CD4-positive, alpha-beta T cell treated with Interleukin-4 for 4 hours (primary cell): ENCODE results near the gene FOXG1.

ENCODE experiments used
- DNase-seq: peaks from one replicate; pipeline ENCODE4 v3.0.0-alpha.2; 2020

The FOXG1 gene

DNA sequence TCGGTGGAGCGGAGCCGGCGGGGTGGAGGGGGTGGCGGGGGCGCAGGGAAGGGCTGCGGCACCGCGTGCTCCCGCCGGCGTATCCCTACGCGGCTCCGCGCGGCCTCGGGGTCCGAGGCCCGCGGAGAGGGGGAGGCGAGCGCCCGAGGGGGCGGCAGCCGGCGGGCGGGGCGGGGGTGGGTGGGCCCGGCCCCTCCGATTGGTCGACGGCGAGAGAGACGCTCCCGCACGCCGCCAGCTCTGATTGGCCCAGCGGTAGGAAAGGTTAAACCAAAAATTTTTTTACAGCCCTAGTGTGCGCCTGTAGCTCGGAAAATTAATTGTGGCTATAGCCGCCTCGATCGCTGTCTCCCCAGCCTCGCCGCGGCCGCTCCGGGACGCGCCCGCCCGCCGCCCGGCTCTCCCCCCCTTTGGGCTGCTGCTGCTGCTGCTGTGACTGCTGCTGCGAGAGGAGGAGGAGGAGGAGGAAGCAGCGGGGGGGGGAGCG is at the start of gene FOXG1:
TSS of gene FOXG1 (plus strand) at position 319 of the 487 bp plus-strand sequence. CDS start 493 bp downstream, outside the sequence.
- no peak for DNase-seq

DNA sequence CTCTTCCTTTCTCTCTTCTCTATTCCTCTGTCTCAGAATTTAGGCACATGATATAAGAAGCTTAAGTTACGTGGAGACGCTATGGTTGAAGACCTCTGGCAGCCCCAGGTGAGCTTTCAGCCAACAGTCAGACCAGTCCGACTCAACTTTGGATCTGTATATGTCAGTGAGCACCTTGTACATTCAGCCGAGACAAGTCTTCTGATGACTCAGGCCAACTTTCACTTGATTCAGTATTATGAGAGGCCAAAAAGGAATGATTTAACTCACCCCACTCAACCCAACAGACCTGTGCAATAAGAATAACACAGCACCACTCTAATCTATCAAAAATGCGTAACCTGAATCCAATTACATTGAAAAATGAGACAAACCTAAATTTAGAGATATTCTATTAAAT is 47.5 kb upstream of the FOXG1 start:
- no peak for DNase-seq

DNA sequence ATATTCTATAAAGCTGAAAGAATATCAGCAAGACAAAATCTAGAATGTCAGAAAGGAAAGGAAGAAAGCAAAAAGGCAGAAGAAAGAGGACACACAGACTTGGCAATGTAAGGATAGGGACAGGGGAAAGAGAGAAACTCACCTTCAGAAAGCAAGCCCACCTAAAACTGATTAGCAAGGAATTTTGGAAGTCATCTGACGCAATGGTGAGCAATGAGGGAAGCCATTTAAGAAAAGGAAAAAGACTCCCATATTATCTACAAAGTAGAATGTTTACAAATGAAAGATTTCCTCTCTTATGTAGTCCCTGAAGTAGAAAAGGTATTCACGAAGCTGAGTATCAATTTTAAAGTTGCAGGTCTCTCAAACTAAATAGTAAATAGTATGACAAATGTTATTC is 35.2 kb upstream of the FOXG1 start:
- DNase-seq, result no peak

DNA sequence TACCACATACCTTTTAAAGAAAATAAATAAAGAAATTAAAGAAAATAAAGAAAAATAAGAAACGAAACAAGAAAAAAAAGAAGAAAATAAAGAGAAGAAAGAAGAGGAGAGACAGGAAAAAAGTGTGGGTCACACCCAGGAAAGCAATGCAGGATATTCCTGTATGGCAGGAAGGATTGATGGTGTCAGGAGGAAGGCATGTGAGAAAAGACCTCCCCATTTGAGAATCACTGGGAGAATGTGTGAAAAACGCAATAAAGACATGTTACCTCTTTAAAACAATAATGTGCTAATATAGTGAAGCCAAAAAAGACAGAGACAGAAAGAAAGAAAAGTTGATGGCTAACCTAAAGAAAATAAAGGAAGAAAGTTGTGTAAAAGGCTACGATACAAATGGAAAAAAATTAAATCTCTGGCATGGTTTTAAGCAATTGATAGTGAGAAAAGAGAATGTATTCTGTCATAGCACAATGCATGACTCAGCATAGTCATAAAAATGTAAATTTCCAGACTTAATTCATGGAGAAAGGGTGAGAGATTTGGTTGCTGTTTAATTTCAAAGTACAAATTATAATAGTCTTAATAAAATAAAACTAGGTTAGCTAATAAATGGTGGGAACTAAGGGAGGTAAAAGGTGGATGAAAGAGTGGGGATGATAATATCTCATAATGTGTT is 24.3 kb upstream of the FOXG1 start:
- no peak for DNase-seq

DNA sequence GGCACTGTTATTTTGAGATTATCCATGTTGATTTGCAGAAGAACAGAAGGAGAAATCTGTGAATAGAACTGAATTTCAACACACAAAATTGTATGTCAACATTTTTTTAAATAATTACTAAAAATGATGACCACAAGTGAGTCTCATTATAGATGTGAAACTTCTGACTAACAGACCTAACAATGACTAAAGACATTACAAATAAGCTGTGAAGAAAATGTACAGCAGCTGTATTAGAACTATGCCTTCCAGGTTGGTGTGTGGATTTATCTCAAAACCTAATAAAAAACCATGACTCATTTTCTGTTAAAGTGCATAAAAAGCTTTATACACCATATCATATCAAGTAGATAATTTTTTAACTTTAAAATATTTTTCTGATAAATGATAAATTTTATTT is 22.5 kb upstream of the FOXG1 start:
- no peak for DNase-seq

DNA sequence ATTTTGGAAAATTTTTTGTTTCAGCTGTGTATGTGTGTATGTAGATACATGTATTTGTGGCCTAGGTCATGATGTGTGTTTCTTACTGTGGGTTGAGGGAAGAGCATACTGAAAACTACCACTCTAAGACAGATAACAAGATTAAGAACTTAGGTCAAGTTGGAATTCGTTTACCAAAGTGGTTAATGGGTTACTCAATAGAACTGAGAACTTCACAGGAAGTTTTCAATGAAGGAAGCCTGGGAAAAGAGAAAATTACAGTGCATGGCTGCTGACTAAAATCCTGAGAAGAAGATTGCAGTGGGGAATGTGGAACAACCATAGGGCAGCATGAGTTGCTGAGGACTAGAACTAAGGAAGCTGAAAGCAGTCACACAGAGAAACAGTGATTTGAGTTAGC is 21.4 kb upstream of the FOXG1 start:
- no peak for DNase-seq

DNA sequence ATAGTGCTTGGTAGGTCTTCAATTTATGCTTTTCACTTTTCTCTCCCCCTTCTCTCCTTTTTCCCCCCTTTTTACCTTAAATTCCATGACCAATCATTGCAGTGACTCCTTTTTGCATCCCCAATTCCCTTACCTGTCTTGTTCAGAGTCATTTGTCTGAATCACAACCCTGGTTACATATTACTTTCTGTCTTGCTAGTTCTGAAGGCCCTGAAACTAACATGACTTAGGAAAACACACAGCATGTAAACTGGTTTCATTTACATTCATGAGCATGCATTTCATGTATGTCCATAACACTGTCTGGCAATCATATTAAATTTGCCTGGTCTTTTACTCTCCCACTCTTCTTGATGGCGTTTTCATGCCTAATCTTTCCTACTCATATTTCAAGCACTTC is 20.3 kb upstream of the FOXG1 start:
- no peak for DNase-seq

DNA sequence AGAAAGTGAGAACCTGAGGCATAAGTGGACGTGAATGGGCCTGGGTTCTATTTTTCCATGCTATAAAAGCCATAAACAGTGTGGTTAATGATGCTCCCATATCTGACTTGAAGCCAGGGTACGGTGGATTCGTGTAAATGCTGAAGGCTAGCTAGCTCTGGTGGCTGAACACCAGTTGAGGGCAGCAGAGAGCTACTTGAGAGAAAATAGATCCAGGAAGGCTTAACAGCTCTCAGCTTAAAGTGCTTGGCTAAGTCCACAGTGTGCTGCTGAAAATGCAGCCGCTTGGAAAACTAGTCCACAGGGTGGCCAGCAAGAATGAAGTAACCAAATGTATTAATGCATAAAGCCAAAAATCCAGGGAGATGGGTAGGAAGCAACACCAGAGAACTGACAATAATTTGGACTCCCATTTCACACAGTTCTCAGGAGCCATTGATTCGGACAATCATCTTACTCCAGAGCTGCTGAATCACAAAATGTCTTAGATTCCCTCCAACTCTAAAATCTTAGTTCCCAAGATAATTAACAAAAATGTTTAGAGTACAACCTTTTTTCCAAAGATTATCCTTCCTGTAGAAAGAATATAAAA is 15.0 kb upstream of the FOXG1 start:
- DNase-seq, result no peak

DNA sequence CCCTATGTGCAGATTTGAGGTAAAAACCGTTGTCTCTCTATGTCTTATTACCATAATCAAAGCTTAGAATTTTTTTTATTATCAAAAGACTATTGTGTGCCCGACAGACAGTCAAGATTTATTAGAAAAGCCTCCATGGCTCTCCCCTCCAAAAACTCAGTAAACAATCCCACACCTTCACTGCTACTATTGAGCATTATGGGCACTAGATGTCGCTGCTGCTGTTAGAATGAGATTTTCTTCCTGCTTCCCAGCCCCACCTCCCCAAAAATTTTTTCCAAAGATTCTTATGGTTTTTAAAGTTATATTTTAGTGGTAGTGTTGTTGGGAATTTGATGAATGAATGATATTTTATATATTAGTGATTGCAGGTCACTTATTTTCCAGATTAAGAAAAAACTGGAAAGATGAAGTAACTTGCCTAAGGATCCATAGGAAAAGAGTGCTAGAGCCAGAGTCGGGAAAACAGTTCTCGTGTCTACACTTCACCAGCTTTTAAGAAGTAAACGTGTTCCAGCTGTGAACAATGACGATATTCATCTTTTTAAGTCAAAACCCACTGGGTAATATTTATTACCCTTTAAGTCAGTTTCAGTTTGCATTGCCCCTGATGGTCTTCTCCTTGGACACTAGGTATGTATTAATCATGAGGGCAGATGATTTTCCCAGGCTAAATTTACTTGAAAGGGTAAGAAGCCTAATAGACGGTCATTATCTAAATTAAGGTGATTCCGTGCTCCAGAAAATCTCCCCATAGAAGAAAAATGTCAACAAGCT is 12.2 kb upstream of the FOXG1 start:
- no peak for DNase-seq

DNA sequence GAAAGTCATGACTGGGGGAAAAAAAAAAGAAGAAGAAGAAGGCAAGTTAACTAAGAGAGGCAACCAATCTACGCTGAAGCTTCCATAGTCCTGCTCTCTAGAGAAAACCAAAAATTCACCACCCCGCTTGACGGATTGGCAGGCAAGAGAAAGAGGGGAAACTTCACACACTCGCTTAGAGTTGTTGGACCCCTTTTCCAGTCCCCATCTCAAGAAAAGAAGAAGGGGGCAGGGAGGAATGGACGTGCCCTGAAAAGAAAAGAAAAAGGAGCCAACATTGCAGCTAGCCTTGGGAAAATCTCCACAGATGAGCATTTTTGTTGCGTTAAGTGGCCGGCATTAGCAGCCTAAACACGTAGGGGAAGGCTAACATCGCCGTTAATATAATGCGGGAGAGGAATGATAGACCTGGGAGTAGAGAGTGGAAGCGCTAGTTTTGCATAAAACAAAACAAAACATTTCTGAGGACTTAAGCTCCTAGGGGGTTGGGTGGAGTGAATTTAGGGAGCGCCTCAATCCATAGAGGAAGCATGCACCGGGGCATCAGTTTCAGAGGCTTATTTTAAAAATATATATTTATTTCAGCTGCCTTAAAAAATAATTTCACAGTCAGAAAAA is 11.3 kb upstream of the FOXG1 start:
- no peak for DNase-seq

DNA sequence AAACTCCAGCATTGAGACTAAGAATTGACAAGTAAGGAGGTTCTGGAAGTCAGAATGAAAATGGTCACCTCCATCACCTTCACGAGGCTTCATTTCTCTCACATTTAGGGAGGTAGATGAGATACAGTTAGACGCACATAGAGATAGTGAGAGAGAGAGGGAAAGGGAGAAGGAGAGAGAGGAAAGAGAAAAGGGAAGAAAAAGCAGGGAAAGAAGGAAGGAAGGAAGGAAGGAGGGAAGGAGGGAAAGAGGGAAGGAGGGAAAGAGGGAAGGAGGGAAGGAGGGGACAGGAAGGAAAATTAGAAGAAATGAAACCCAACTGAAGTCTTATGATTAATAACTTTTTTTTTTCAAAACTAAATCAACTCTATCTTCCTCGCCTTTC is 10.7 kb upstream of the FOXG1 start:
- DNase-seq, result no peak

DNA sequence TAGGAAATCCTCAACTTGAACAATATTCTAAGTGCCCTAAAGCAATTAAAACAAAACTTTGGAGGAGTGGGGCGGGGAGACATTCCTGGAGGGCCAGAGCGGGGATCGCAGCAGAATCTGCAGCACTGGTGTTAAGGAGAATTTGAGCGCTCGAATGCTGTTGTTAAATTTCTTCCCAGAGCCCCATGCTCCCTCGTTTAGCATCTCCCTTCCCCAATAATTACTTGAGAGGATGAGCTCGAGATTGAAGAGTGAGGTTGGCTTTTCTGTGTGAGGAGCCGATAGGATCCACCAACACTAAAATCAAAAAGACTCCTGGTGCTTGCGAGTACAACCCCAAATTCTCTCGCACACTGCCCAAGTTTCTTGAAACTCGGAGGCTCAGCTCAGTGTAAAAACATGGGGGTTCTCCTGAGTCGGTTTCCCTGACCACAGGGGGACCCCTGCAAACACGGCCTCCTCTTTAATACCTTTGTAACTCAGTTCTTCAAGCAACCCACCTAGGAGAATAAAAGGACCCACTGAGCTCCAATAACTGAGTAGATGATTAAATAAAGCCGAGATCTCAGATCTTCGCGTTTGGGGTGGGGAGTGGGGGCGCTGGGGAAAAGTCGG is 10.2 kb upstream of the FOXG1 start:
- DNase-seq, result no peak

DNA sequence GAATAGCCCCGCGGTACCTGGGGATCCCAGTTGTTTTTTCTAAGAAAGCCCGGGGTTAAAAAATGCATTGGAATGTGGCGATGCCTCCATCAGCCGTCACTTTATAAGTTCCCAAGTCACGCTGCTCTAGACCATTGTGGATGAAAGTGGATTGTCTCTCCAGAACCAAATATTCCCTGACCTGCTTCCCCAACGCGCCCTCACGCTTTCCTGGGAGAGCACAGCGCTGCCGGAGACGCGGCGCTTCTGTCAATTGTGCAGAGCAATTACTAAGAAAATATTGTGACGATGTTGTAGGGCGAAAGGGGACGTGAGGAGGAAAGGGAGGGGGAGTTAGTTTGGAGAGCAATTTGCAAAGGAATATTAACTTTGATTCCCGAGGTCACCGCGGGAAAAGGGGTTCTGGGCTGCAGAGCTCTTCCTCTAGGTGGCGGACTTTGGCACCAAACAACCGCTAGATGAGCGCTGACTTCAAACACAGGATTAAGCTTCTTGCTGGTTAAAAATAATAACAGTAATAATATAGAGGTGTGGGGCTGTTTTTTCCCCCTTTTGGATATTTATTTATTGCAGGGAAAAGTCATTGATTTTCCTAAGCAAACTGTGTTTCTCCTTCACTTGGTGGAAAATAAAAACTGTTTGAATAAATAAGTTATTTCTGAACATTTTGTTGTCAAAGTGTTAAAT is 9.6 kb upstream of the FOXG1 start:
- no peak for DNase-seq

DNA sequence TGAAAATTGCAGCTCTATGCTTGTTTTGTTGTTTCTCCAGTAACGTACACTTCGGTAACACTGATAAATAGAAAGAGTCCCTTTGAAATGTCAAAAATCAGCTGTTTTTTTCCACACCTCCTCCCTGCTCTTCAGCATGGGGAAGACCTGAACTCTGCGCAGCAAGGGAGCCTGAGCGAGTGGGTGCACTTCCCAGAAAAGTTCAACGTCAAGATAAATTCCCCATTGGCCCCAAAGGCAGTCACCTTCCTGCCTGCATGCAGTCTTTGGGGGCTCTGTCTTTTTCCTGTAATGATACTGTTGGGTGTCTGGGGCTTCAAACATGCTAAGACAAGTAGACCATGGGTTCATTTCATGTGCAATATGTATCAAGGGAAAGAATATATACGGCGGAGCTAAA is 8.8 kb upstream of the FOXG1 start:
- DNase-seq, result no peak

DNA sequence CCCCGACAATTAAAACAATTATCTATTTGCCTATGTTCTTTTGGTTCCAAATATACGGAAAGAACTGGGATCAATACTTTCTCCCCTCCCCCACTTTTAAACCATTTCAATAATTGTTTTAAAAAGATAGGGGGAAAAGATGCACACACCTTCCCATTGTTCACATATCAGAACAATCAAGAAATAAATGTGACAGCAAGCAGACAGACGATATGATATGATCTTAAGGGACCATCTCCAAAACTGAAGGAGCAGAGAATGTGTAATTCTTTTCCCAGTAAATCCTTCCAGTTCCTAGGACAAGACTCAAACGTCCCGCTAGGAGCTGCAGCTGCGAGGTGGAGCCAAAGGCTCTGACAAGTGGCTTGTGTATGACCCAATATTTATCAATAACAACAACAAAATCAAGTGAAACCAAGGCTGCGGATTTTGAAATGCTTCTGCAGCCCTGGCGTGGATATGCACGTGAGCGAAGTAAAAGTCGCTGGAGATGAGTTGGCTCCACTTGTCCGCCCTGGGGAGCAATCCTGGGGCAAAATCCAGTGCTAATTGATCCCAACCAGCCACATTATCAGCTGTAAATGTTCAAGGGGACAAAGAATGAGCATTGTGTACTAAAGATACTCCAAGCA is 8.2 kb upstream of the FOXG1 start:
- DNase-seq, result no peak

DNA sequence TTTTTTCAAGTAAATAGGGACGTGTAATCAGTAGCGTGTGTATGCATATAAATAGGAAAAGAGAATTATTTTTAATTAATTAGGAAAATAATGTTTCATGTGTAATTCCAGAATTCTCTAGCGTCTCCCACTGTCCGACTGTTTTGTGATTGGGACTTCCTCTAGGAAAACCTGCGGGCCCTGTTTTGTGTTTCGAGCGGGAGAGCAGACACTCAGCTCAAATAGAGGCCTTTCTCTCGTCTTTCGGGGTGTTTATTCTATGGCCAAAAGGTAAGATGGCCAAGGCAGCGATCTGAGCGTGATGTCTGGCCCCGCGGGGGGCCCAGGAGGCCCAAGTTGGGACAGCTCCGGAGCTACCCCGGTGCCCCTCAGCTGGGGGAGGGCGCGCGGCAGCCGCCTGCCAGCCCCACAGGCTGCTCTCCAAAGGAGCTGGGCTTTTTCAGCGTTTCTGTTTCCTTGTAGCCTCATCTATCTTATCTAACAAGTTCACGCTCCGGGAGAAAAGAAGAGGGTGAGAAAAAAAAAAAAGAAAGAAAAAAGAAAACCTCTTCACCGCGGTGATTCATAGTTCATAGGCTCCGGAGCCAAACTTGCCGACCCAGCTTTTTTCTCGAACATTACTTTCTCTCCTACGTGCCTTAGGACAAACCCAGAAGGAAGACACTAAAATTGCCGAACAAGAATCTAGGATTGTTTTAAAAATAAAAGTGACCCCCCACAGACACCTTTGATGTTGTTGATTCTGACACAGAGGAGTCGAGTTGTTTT is 7.5 kb upstream of the FOXG1 start:
- no peak for DNase-seq

DNA sequence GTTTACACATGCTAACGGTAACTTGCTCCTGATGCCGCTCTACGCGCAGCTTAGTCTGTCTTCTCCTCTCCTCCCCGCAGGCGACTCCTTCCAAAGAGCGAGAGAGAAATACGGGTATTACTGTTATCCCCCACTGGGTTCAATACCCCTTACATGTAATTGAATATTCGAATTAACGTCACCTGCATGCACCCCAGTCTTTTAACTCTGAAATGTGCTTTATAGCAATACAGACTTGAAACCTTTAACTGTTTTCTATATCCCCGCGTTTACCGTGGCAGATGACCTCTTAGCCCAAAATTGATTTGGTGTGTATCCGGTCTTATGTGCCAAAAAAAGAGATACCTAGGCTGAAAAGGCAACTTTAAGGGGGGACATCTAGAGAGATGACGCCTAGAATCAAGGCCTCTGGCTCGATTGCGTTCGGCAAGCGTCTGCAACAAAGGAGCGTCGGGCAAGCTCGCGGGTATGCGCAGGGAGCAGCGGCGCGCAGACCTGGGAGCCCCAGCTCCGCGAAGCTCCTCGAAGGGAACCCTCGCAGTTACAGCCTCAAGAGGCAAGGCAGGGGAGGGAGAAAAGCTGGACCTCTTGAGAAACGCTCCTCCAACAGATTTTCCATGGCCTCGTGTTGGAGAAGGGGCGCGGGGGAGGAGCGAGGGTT is 6.8 kb upstream of the FOXG1 start:
- DNase-seq, result no peak

DNA sequence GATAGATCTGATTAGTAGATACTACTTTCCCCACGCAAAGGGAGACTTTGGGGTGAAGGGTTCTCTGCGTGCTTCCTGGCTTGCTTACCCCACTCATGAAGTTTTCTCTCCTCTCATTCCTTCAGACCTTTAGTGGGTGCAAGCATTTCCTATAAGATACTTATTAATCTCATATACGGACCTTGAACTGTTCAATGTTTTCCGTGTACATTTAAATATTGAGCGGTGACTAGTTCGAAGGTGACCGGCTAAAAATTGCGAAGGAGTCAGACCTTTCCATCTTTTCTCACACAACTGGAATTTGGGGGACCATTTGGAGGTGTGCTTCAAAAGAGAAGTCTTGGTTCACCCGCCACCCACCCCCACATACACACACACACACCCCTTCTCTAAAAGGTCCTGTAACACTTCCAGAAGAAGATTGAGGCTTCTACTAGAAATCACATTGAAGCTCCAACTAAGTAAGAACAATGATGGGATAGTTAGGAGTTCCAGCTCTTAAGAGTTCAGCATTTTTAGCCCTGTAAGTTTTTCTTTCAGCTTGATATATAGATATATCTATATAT is 6.1 kb upstream of the FOXG1 start:
- DNase-seq, result no peak

DNA sequence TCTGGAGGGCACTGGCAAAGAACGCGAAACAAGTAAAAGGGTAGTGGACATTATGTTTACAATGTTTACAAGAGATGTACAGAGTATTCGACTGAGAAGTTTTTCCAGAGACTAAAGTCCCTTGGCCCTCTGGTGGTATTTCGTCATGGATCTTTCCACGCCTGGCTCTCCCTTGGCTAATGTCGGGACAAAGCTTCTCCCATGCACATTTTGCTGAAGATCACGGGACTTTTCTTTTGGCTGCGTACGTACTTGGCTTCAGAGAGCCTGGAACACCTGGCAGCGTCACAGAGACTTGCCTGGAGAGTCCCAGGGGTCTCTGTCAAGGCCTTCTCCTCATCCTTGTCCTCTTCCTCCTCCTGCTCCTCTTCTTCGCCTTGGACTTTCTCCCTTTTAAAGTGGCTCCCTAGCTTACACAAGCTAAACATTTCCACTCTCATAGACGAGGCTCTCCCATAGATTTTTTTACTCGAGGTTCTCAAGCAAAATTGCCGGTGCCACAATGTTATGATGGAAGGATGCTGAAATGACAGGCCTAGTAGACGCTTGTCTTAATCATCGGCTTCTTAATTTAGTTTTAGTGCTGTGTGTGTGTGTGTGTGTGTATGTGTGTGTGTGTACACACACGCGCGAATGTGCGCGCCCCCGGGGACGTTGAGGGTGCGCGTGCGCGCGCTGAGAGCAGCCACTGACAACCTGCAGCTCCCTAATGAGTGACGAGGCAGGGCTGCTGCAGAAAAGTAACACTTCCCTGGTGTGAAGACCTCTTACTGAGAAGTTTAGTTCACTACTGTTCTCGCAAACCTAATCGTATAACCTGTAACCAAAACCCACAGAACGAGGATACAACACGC is 4.9 kb upstream of the FOXG1 start:
- DNase-seq, result no peak
